B cell (primary cell): ENCODE data around the gene SNCB. TPM values are rescaled to one million over a fixed set of nuclear protein-coding genes. Genes with fewer than 3 reads are reported as not detected.

Experiments used
- ATAC-seq: fragments of 200-7000 bp; cut with Tn5 transposase; one replicate; pipeline ENCODE4 v1.10.0; 2021; ENCODE audit warnings: low read depth, mild to moderate bottlenecking, moderate number of reproducible peaks, moderate library complexity
- CTCF ChIA-PET: fragments of 350-600 bp; sonication (Branson Sonifier 250); formaldehyde crosslinking; loops from one replicate; lab custom pipeline; 2021; ENCODE audit warnings: antibody characterized with exemption, inconsistent platforms; lab: Charles Lee
- POLR2A ChIA-PET: fragments of 350-600 bp; sonication (Branson Sonifier 250); formaldehyde crosslinking; loops from one replicate; lab custom pipeline; 2021; ENCODE audit warnings: antibody characterized with exemption; lab: Charles Lee
- DNase-seq: peaks from one replicate; pipeline ENCODE4 v3.0.0; 2013
- H2AFZ ChIP-seq: 2 replicates; pipeline ENCODE4 v1.6.1; 2012; ENCODE audit warnings: mild to moderate bottlenecking, low read depth, low read length; ENCODE audit not compliant: insufficient read depth, poor library complexity, severe bottlenecking
- H3K27ac ChIP-seq, 2 donors: 1 replicate in 1 of 2; 2 replicates in 1 of 2; pipeline ENCODE4 v1.5.1; 2012 to 2013; ENCODE audit warnings: low read length in 2 of 2, mild to moderate bottlenecking in 2 of 2, moderate library complexity in 1 of 2
- H3K27me3 ChIP-seq, 4 experiments: fragments of 200-600 bp in 1 of 4; sonication (generic) in 1 of 4; replicated peaks in 1 of 4; 1 replicate in 2 of 4; 2 replicates in 2 of 4; pipeline versions ENCODE4 v1.6.1 to v1.7.0; 2013 to 2016; ENCODE audit warnings: low read length in 3 of 4, mild to moderate bottlenecking in 2 of 4, mixed read lengths in 1 of 4, moderate library complexity in 1 of 4; ENCODE audit not compliant: insufficient read depth in 4 of 4, control insufficient read depth in 3 of 4; ENCODE audit errors: control extremely low read depth in 1 of 4
- H3K36me3 ChIP-seq, 2 experiments: replicated peaks in 1 of 2; 1 replicate in 1 of 2; 2 replicates in 1 of 2; pipeline versions ENCODE4 v1.6.1 to v1.7.1; 2013; ENCODE audit warnings: low read length in 1 of 2; ENCODE audit not compliant: insufficient read depth in 2 of 2, control insufficient read depth in 1 of 2; ENCODE audit errors: control extremely low read depth in 1 of 2, extremely low read depth in 1 of 2
- H3K4me1 ChIP-seq, 2 donors: fragments of 200-600 bp in 1 of 2; sonication (generic) in 1 of 2; 1 replicate in 1 of 2; 2 replicates in 1 of 2; pipeline versions ENCODE4 v1.5.1 to v1.6.1; 2013 to 2017; ENCODE audit warnings: low read length in 2 of 2; ENCODE audit not compliant: control insufficient read depth in 2 of 2, insufficient read depth in 2 of 2
- H3K4me2 ChIP-seq: replicated peaks from 2 replicates; pipeline ENCODE3; 2012; ENCODE audit warnings: mild to moderate bottlenecking, low read depth, low read length; ENCODE audit not compliant: poor library complexity, severe bottlenecking
- H3K4me3 ChIP-seq, 5 experiments: fragments of 200-600 bp in 1 of 5; sonication (generic) in 1 of 5; 1 replicate in 3 of 5; 2 replicates in 2 of 5; pipeline versions ENCODE4 v1.5.1 to v1.7.0; 2011 to 2016; ENCODE audit warnings: low read length in 4 of 5, mild to moderate bottlenecking in 4 of 5, low read depth in 2 of 5, control low read depth in 1 of 5, moderate library complexity in 1 of 5; ENCODE audit not compliant: insufficient read depth in 1 of 5; ENCODE audit errors: control extremely low read depth in 1 of 5, extremely low read depth in 1 of 5
- H3K79me2 ChIP-seq: fragments of 200-600 bp; sonication (generic); one replicate; pipeline ENCODE4 v1.6.0; 2016; ENCODE audit warnings: low read length; ENCODE audit not compliant: control insufficient read depth, insufficient read depth
- H3K9ac ChIP-seq: fragments of 200-600 bp; sonication (generic); 2 replicates; pipeline ENCODE4 v1.6.1; 2017; ENCODE audit warnings: mild to moderate bottlenecking, low read length, moderate library complexity
- H3K9me3 ChIP-seq, 3 donors: one replicate each; pipeline versions ENCODE4 v1.6.1 to v1.7.1; 2013; ENCODE audit warnings: low read length in 2 of 3; ENCODE audit not compliant: control insufficient read depth in 2 of 3, insufficient read depth in 1 of 3; ENCODE audit errors: control extremely low read depth in 1 of 3
- H4K20me1 ChIP-seq: 2 replicates; pipeline ENCODE4 v1.6.0; 2012; ENCODE audit warnings: mild to moderate bottlenecking, low read length; ENCODE audit not compliant: insufficient read depth, control insufficient read depth, poor library complexity, severe bottlenecking
- H3K27ac Mint-ChIP-seq: one replicate; pipeline ENCODE4 v1.8.0; 2021; ENCODE audit warnings: mixed read lengths
- H3K27me3 Mint-ChIP-seq: one replicate; pipeline ENCODE4 v1.8.0; 2021; ENCODE audit warnings: mixed read lengths
- H3K4me1 Mint-ChIP-seq: one replicate; pipeline ENCODE4 v1.8.0; 2021; ENCODE audit warnings: mixed read lengths
- H3K4me3 Mint-ChIP-seq: one replicate; pipeline ENCODE4 v1.8.0; 2021; ENCODE audit warnings: mixed read lengths
- H3K9me3 Mint-ChIP-seq: one replicate; pipeline ENCODE4 v1.8.0; 2022; ENCODE audit warnings: mixed read lengths; ENCODE audit not compliant: insufficient read depth
- CTCF ChIP-seq: fragments of 200-600 bp; IDR thresholded peaks from one replicate; pipeline ENCODE4 v1.8.0; 2022; ENCODE audit warnings: antibody characterized with exemption, mild to moderate bottlenecking
- EZH2 ChIP-seq: IDR thresholded peaks from 2 replicates; pipeline ENCODE4 v1.6.1; 2012; ENCODE audit warnings: borderline replicate concordance, low read depth, mild to moderate bottlenecking, moderate library complexity, low read length; ENCODE audit not compliant: insufficient read depth, poor library complexity, severe bottlenecking
- WGBS: methylation state at CpG from one replicate; pipeline ENCODE4 v1.1.5; 2013; ENCODE audit warnings: missing lambda C conversion rate; ENCODE audit not compliant: insufficient coverage; 5-methylcytosine and 5-hydroxymethylcytosine counted together
- intact Hi-C: fragments of 100-400 bp; cut with micrococcal nuclease; formaldehyde crosslinking; loops from one replicate; pipeline ENCODE4 v1.10.0; 2022
- polyA plus RNA-seq: library from polyadenylated mRNA; depleted of rRNA; stranded (reverse); fragments of >200 nt; gene quantifications from 2 replicates; pipeline ENCODE4 v1.2.3, GENCODE V29; 2012
- total RNA-seq, 2 donors: library from RNA; stranded (reverse); fragments of 120-200 nt in 1 of 2; gene quantifications; 1 replicate in 1 of 2; 2 replicates in 1 of 2; pipeline versions ENCODE4 v1.2.3 to v1.2.4, GENCODE V29; 2013 to 2022

Gene SNCB
- total and polyA plus RNA-seq, 2 donors (not counting 1 experiment from before 2014, with no cell fraction given), result 0.09 TPM; not detected in 1

DNA sequence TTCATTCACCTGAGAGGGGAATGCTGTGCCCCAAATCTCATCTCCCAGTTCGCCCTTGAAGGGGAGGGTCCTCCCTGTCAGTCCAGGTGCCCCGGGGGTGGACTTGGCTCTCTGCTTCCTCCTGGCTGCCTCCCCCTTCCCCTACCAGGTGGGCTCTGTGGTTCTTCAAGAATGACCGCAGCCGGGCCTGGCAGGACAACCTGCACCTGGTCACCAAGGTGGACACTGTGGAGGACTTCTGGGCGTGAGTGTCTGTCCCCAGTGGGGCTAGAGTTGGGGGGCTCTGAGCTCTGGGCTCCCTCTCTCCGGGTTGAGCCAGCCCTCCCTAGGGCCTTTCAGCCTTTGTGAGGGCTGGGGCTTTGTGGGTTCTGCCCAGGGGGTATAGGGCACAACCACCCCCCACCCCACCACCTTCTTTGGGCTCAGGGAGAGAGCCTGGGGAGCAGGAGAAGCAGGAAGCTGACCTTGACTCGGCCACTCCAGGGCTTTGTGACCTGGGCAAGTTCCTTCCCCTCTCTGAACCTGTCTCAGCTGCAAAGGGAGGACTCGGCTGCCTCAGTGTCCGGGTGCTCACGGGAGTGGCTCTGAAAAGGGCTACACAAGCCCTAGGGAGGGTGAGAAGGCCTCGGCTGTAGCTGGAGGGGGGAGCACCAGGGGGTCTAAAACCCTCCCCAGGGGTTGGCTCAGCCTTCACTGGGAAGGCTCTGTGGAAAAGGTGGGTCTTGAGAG, 13.3 kb upstream of the SNCB start:
- intact Hi-C loops, result no loop called here
- Histone ChIP-seq H3K9me3 (no peaks in the 10 kb centered on the region), H3K27me3 (peaks cover 0 to under 1% (median 0%) of the 10 kb centered on the region in 4 experiments), H3K4me2 (no peak overlapping the region), H3K4me3 (no peak overlapping the region), H3K27ac (no peak overlapping the region), H3K4me1 (peaks cover 13 to 22% of the 10 kb centered on the region in 2 donors), H2AFZ (no peak overlapping the region), H3K9ac (no peak overlapping the region), H4K20me1 (no peaks in the 10 kb centered on the region), H3K36me3 (no peaks in the 10 kb centered on the region), H3K79me2 (peaks cover under 1% of the 10 kb centered on the region)
- Mint-ChIP-seq H3K27me3 (peaks cover 3% of the 10 kb centered on the region), H3K9me3 (no peaks in the 10 kb centered on the region), H3K27ac (no peak overlapping the region), H3K4me1 (peaks cover 22% of the 10 kb centered on the region), H3K4me3 (no peak overlapping the region)
- DNase-seq (no peak), ATAC-seq (no peak)
- ChIA-PET POLR2A (no interaction called here), CTCF (interaction anchor here (0.9 kb wide), 1 partner anchor 13 kb away, joined by 3 read pairs; the partner anchor contains the start of genes EIF4E1B and SNCB)
- 90% methylated on average over 10 of the region's 11 CpGs for WGBS
- no peak for TF ChIP-seq EZH2
- no peak for TF ChIP-seq CTCF
